ENCODE results near the gene AHCY. TPM values are rescaled to one million over a fixed set of nuclear protein-coding genes. Genes with fewer than 3 reads are reported as not detected.
A peak's percentile ranks its signal among the peaks of the same experiment; 100 is the strongest.
"Not testable (repeated sequence)": the region's sequence is repeated elsewhere in the genome, so short reads cannot be mapped to it uniquely, and the experiment has no call there.

Gene AHCY
- total RNA-seq, 4 donors from 2014 or later: 77.8 to 110 (median 83.1) TPM

DNA sequence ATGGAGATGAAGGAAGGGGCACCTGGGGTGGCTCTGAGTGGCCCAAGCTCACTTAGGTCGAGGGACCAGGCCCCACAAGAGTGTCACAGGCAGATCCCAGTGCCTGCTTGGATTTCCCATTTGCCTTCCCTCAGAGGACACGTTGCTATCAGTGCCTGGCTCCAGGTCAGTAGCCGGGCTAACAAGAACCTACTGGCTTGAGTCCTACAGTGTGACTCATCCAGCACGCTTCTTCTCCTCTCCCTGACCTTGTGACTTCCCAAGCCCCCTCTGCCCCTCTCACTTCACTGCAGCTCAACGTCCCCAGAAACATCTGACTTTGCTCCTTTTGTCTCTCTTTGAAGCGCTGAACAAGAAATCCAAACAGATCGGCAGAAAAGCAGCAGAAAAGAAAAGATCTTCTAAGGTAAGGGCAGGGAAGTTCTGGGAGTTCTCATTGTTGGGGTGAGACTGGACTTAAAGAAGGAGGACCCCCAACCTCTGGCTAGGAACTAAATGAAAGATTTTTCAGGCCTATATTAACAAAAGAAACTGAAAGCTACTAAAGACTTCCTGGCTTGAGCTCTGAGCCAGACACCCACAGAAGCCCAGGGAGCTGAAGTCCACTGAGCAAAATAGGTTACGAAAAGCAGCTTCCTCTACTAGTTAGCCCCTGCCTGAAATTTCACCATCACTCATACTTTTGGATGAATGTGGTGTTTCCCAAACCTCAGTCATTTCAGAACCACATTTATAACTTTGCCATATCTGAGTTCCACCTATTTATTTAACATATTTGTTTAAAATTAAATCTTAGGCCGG is 40.5 kb downstream of the AHCY start:
- H3K4me3 ChIP-seq: no peak overlapping the region
- no peaks in the 10 kb centered on the region for H3K27me3 ChIP-seq
- H3K4me1 ChIP-seq: no peaks in the 10 kb centered on the region
- H3K27ac ChIP-seq: peak overlapping the region in 2 of 4 donors; percentile 57 to 63
- no peak for DNase-seq (ENCODE audit: low spot score in 2 of 2)
- H3K9me3 ChIP-seq: no peaks in the 10 kb centered on the region
- no peaks in the 10 kb centered on the region for H3K36me3 ChIP-seq
- TF ChIP-seq, protein P1, sequence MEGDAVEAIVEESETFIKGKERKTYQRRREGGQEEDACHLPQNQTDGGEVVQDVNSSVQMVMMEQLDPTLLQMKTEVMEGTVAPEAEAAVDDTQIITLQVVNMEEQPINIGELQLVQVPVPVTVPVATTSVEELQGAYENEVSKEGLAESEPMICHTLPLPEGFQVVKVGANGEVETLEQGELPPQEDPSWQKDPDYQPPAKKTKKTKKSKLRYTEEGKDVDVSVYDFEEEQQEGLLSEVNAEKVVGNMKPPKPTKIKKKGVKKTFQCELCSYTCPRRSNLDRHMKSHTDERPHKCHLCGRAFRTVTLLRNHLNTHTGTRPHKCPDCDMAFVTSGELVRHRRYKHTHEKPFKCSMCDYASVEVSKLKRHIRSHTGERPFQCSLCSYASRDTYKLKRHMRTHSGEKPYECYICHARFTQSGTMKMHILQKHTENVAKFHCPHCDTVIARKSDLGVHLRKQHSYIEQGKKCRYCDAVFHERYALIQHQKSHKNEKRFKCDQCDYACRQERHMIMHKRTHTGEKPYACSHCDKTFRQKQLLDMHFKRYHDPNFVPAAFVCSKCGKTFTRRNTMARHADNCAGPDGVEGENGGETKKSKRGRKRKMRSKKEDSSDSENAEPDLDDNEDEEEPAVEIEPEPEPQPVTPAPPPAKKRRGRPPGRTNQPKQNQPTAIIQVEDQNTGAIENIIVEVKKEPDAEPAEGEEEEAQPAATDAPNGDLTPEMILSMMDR (IDR thresholded peaks at IDR 0.05): no peak
- TF ChIP-seq POLR2A (IDR thresholded peaks at IDR 0.05) (no peak), EP300 (IDR thresholded peaks at IDR 0.05) (no peak)
- 49 to 51% methylated on average over 9 of the region's 9 CpGs for WGBS, 2 donors

DNA sequence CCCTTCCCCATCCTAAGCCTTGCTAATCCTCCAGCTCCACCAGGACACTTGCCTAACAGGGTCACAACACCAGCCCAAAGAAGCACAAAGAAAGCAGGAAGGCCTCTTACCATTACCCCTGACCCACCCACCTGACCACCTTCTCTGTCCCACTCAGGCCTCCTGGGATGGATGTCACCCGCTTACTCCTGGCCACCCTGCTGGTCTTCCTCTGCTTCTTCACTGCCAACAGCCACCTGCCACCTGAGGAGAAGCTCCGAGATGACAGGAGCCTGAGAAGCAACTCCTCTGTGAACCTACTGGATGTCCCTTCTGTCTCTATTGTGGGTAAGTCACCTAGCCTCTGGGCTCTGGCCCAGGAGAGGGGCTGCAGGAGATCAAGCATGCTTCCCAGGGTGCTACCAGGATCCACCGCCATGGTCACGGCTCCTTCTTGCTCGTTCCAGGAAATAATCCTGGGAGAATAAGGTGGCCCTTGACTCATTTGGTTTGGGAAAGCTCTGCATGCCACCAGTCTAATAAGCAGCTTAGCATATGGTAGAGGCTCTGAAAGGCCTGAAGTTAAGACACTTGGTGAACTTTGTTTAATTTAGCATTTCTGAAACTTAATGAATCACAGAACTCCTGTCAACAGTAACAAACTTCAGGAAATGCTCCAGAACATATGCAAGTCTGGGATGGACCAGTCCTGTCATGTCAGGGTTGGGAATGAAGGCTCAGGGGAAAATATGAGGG is 42.8 kb downstream of the AHCY start:
- 88 to 97% methylated on average over 5 of the region's 5 CpGs for WGBS, 2 donors

DNA sequence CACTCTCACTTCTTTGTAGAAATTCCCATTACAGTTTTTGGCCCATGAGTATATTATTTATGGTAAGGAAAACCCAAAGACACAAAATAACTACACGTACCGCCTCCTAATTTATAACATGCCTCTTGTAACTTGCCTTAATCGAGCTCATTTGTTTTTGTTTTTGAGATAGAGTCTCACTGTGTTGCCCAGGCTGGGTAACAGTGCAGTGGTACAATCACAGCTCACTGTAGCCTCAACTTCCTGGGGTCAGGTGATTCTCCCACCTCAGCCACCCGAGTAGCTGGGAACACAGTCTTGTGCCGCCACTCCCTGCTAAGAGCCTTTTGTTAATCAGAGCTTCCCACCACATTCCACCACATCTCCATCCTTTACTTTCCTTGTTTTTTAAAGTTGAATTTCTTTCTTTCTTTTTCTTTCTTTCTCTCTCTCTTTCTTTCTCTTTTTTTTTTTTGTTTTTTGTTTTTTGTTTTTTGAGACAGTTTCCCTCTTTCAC is 46.5 kb downstream of the AHCY start:
- TF ChIP-seq POLR2A (IDR thresholded peaks at IDR 0.05) (no peak), EP300 (IDR thresholded peaks at IDR 0.05) (no peak)
- TF ChIP-seq, protein P1 (IDR thresholded peaks at IDR 0.05): no peak
- Histone ChIP-seq H3K27ac (no peak overlapping the region), H3K36me3 (no peaks in the 10 kb centered on the region), H3K9me3 (no peaks in the 10 kb centered on the region), H3K4me3 (no peak overlapping the region), H3K27me3 (no peaks in the 10 kb centered on the region), H3K4me1 (no peaks in the 10 kb centered on the region)
- no peak for DNase-seq (ENCODE audit: low spot score in 2 of 2)
- 70 to 78% methylated on average over 5 of the region's 5 CpGs for WGBS, 2 donors

More for the DNA sequence above, 42.8 kb downstream of the AHCY start:
- H3K9me3 ChIP-seq: no peaks in the 10 kb centered on the region
- H3K27me3 ChIP-seq: no peaks in the 10 kb centered on the region
- H3K36me3 ChIP-seq: no peaks in the 10 kb centered on the region
- H3K27ac ChIP-seq: no peak overlapping the region
- H3K4me1 ChIP-seq: no peaks in the 10 kb centered on the region
- no peak overlapping the region for H3K4me3 ChIP-seq
- no peak for DNase-seq (ENCODE audit: low spot score in 2 of 2)
- TF ChIP-seq, protein P1 (IDR thresholded peaks at IDR 0.05): no peak
- TF ChIP-seq EP300 (IDR thresholded peaks at IDR 0.05): no peak
- no peak for TF ChIP-seq POLR2A (IDR thresholded peaks at IDR 0.05)

DNA sequence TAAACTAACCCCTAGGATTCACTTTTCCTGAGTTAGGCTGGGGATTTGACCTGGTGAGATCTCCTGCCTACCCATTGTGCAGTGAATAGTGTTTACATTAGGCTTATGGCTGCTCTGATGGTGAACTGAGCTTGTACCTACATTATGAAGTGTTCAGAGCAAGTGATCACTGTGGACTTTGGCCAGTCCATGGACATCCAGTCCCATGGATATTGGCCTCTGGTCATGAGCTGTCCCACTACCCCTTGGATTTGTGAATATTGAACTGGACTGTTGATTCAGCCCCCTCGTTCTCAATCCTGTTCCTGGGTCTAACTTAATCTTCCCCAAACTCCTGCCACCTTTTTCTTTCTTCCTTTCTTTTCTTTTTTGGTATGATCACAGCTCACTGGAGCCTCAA is 48.2 kb downstream of the AHCY start:
- Histone ChIP-seq H3K27ac (no peak overlapping the region), H3K27me3 (no peaks in the 10 kb centered on the region), H3K4me1 (no peaks in the 10 kb centered on the region), H3K36me3 (no peaks in the 10 kb centered on the region), H3K4me3 (no peak overlapping the region), H3K9me3 (no peaks in the 10 kb centered on the region)
- WGBS, 2 donors: 67 to 92% methylated on average over 1 of the region's 1 CpG
- no peak for TF ChIP-seq POLR2A (IDR thresholded peaks at IDR 0.05)
- TF ChIP-seq, protein P1 (IDR thresholded peaks at IDR 0.05): no peak
- no peak for TF ChIP-seq EP300 (IDR thresholded peaks at IDR 0.05)
- DNase-seq (ENCODE audit: low spot score in 2 of 2): no peak

DNA sequence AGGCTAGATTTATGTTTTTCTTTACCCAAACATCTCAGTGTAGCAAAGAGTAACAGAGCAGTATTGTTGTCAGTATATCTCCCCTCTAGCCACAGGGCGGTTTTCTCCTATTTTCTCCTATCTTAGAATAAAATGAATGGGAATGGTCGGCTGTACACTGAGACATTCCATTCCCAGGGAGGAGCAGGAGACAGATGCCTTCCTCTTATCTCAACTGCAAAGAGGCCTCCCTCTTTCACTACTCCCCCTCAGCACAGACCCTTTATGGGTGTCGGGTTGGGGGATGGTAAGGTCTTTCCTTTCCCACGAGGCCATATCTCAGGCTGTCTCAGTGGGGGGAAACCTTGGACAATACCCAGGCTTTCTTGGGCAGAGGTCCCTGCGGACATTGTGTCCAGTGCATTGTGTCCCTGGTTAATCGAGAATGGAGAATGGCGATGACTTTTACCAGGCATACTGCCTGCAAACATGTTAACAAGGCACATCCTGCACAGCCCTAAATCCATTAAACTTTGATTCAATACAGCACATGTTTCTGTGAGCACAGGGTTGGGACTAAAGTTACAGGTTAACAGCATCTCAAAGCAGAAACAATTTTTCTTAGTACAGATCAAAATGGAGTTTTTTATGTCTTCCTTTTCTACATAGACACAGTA is 50.6 kb downstream of the AHCY start:
- not testable (repeated sequence) for H3K36me3 ChIP-seq; H3K4me1 ChIP-seq; H3K9me3 ChIP-seq; H3K4me3 ChIP-seq; DNase-seq (ENCODE audit: low spot score in 2 of 2); H3K27me3 ChIP-seq; H3K27ac ChIP-seq
- 48 to 49% methylated on average over 7 of the region's 7 CpGs for WGBS, 2 donors

All from tibial nerve (tissue), 4 donors.